Measurements from ENCODE around the gene MYO1A. TPM values are rescaled to one million over a fixed set of nuclear protein-coding genes. Genes with fewer than 3 reads are reported as not detected.

The MYO1A gene
- total RNA-seq, 4 donors from 2014 or later = 0.38 to 0.48 TPM; not detected in 2

DNA sequence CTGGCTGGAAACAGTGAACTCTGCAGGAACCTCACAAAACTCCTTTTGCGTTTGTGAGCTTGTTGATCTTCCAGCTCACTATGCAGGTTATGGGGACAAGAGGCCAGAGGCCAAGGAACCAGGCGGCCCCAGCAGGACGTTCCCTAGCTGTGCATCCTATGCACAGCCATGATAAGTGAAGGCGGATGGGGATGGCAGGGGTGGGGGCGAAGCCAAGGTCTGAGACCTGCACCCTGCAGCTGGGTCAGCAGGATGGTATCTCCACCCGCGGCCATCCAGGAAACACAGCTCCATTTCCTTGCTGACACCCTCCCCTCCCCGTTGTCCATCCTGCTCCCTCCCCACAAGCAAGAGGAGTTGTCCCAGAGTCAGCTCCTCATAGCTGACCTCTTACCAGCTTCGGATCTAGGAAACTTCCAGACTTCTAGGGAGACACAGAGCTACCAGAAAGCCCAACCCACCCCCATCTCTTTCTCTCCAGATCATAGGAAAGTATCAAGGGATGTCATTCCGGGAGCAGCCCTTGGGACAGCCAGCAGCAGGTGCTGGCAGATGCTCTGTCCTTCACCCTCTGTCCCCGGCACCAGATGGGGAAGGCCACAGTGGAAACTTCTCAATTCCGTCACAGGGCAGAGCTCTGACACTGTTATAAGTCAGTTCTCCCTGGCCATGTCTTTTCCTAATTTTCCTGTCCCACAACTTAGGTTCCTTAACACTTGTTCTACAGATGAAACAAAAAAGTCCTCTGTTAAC is 53.0 kb downstream of the MYO1A start:
- H3K9me3 ChIP-seq = no peaks in the 10 kb centered on the region
- WGBS, 2 donors = 67 to 69% methylated on average over 7 to 8 of the region's 12 CpGs
- no peak overlapping the region for H3K27ac ChIP-seq
- H3K36me3 ChIP-seq = peaks cover 0 to 53% (median 0%) of the 10 kb centered on the region in 3 donors
- intact Hi-C loops (cut with DNase I) = no loop called here
- no peak for DNase-seq
- H3K4me3 ChIP-seq = no peak overlapping the region
- no peaks in the 10 kb centered on the region for H3K27me3 ChIP-seq
- TF ChIP-seq, protein P1, sequence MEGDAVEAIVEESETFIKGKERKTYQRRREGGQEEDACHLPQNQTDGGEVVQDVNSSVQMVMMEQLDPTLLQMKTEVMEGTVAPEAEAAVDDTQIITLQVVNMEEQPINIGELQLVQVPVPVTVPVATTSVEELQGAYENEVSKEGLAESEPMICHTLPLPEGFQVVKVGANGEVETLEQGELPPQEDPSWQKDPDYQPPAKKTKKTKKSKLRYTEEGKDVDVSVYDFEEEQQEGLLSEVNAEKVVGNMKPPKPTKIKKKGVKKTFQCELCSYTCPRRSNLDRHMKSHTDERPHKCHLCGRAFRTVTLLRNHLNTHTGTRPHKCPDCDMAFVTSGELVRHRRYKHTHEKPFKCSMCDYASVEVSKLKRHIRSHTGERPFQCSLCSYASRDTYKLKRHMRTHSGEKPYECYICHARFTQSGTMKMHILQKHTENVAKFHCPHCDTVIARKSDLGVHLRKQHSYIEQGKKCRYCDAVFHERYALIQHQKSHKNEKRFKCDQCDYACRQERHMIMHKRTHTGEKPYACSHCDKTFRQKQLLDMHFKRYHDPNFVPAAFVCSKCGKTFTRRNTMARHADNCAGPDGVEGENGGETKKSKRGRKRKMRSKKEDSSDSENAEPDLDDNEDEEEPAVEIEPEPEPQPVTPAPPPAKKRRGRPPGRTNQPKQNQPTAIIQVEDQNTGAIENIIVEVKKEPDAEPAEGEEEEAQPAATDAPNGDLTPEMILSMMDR (IDR thresholded peaks at IDR 0.05) = no peak
- no peak for TF ChIP-seq POLR2A (IDR thresholded peaks at IDR 0.05)
- peaks cover 0 to 26% (median 7%) of the 10 kb centered on the region in 3 donors for H3K4me1 ChIP-seq

DNA sequence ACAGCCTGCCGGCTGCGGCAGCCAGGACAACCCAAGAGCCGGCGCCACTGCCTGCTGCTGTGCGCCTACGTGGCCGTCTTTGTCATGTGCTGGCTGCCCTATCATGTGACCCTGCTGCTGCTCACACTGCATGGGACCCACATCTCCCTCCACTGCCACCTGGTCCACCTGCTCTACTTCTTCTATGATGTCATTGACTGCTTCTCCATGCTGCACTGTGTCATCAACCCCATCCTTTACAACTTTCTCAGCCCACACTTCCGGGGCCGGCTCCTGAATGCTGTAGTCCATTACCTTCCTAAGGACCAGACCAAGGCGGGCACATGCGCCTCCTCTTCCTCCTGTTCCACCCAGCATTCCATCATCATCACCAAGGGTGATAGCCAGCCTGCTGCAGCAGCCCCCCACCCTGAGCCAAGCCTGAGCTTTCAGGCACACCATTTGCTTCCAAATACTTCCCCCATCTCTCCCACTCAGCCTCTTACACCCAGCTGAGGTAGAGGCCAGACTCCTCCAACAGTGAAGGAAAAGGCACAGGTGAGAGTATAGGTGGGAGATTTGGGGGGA is 53.9 kb downstream of the MYO1A start:
- TF ChIP-seq POLR2A (IDR thresholded peaks at IDR 0.05) = no peak
- TF ChIP-seq, protein P1 (IDR thresholded peaks at IDR 0.05) = no peak
- no peaks in the 10 kb centered on the region for H3K9me3 ChIP-seq
- DNase-seq = no peak
- peaks cover 0 to 45% (median 0%) of the 10 kb centered on the region in 3 donors for H3K36me3 ChIP-seq
- peak overlapping the region in 1 of 4 donors; percentile 6 for H3K27ac ChIP-seq
- no peak overlapping the region for H3K4me3 ChIP-seq
- no peaks in the 10 kb centered on the region for H3K27me3 ChIP-seq
- peaks cover 7 to 26% (median 10%) of the 10 kb centered on the region in 3 donors for H3K4me1 ChIP-seq
- 86 to 97% methylated on average over 10 to 11 of the region's 11 CpGs for WGBS, 2 donors
- intact Hi-C loops (cut with DNase I) = no loop called here

DNA sequence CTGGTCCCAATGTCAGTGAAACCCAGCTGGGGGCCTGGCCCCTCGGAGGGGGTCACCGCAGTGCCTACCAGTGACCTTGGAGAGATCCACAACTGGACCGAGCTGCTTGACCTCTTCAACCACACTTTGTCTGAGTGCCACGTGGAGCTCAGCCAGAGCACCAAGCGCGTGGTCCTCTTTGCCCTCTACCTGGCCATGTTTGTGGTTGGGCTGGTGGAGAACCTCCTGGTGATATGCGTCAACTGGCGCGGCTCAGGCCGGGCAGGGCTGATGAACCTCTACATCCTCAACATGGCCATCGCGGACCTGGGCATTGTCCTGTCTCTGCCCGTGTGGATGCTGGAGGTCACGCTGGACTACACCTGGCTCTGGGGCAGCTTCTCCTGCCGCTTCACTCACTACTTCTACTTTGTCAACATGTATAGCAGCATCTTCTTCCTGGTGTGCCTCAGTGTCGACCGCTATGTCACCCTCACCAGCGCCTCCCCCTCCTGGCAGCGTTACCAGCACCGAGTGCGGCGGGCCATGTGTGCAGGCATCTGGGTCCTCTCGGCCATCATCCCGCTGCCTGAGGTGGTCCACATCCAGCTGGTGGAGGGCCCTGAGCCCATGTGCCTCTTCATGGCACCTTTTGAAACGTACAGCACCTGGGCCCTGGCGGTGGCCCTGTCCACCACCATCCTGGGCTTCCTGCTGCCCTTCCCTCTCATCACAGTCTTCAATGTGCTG is 54.6 kb downstream of the MYO1A start:
- Histone ChIP-seq H3K4me3 (no peak overlapping the region), H3K36me3 (peaks cover 0 to 38% (median 0%) of the 10 kb centered on the region in 3 donors), H3K27me3 (no peaks in the 10 kb centered on the region), H3K27ac (peak overlapping the region in 1 of 4 donors; percentile 6), H3K4me1 (peaks cover 13 to 29% (median 17%) of the 10 kb centered on the region in 3 donors), H3K9me3 (no peaks in the 10 kb centered on the region)
- TF ChIP-seq, protein P1 (IDR thresholded peaks at IDR 0.05) = no peak
- TF ChIP-seq POLR2A (IDR thresholded peaks at IDR 0.05) = no peak
- 91 to 94% methylated on average over 15 to 25 of the region's 26 CpGs for WGBS, 2 donors
- no peak for DNase-seq
- intact Hi-C loops (cut with DNase I) = no loop called here

DNA sequence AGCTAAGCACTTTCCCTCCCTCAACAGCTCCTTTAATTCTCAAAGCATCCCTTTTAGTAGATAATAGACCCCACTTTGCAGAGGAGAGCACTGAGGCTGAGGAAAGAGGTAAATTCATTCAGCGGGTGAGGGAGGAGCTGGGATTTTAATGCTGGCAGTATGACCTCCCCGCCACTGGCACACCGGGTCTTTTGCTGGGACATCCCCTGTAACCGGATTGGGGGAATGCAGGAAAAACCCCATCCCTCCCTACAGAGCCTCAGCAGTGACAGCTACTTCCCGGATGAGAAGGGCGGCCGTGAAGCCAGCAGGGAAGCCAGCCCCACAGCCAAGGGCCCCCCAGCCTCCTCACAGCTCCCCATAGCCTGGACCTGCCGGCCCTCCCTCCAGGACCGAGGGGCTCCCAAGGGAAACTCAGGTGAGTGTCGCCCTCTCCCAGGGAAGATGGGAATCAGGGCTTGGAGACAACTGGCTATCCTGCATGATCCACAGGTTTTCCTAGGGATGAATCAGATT is 55.6 kb downstream of the MYO1A start:
- intact Hi-C loops (cut with DNase I) = no loop called here
- Histone ChIP-seq H3K27me3 (no peaks in the 10 kb centered on the region), H3K4me3 (no peak overlapping the region), H3K36me3 (peaks cover 0 to 27% (median 0%) of the 10 kb centered on the region in 3 donors), H3K9me3 (no peaks in the 10 kb centered on the region), H3K4me1 (peaks cover 14 to 22% (median 18%) of the 10 kb centered on the region in 3 donors), H3K27ac (no peak overlapping the region)
- WGBS, 2 donors = 65 to 77% methylated on average over 6 to 8 of the region's 10 CpGs
- no peak for DNase-seq
- TF ChIP-seq POLR2A (IDR thresholded peaks at IDR 0.05) = no peak
- TF ChIP-seq, protein P1 (IDR thresholded peaks at IDR 0.05) = no peak
